Left lobe of liver (tissue), 2 donors: ENCODE measurements around the gene CLSTN2. TPM values are rescaled to one million over a fixed set of nuclear protein-coding genes. Genes with fewer than 3 reads are reported as not detected.

Experiments used
- ATAC-seq: fragments of 200-7000 bp; cut with Tn5 transposase; one replicate; pipeline ENCODE4 v1.9.1; 2020; ENCODE audit warnings: mild to moderate bottlenecking, moderate library complexity
- DNase-seq: peaks from one replicate; pipeline ENCODE4 v3.0.0-alpha.2; 2020; ENCODE audit warnings: low spot score
- total RNA-seq: library from RNA; stranded (reverse); gene quantifications from one replicate; pipeline ENCODE4 v1.2.1, GENCODE V29; 2021
- donor health status: DM: no; HTN: no; CAD: no; lungs with moderate emphysema.
- donor health status: DM: no; HTN: yes; CAD: no.

The CLSTN2 gene
- total RNA-seq, 1 donor from 2014 or later, result 1.9 TPM

DNA sequence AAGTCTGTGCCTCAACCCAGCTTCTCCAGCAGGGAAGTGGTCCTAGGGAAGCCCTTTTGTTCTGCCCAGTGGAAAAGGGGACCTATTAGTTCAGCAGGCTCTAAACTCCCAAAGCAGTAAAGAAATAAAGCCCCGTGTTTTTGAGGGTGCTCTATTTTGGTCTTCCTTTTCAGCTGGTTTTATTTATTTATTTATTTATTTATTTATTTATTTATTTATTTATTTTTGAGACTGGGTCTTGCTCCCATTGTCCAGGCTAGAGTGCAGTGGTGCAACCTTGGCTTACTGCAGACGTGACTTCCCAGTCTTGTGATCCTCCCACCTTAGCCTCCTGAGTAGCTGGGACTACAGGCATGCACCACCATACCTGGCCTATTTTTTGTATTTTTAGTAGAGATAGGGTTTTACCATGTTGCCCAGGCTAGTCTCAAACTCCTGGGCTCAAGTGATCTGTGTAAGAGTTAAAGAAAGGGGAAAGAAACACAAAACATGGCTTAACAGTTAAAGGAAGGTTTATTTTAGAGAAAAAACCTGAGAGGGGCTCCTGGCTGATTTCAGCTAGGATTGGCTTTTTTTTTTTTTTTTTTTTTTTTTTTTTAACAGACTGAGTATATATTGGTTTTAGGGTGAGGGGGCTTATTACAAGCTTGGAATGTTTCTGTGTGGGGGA, 154.6 kb downstream of the CLSTN2 start:
- ATAC-seq (no peak), DNase-seq (no peak)

DNA sequence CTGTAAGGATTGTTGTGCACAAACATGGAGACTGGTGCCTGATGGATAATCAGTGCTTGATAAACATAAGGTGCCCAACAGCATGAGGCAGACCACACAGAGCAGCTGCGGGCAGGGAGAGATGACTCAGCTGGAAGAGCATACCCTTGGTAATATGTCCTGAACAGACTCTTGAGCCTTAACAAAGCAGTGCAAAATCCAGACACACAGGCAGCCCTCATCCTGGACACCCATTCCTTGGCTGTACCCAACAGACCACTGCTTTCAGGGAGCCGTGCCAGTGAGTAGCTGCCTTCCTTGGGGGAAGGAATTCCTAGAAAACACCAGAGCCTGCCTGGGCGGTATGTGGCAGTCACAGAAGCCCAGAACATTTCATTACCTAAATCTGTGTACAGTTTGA, 156.2 kb downstream of the CLSTN2 start:
- DNase-seq (no peak), ATAC-seq (no peak)

DNA sequence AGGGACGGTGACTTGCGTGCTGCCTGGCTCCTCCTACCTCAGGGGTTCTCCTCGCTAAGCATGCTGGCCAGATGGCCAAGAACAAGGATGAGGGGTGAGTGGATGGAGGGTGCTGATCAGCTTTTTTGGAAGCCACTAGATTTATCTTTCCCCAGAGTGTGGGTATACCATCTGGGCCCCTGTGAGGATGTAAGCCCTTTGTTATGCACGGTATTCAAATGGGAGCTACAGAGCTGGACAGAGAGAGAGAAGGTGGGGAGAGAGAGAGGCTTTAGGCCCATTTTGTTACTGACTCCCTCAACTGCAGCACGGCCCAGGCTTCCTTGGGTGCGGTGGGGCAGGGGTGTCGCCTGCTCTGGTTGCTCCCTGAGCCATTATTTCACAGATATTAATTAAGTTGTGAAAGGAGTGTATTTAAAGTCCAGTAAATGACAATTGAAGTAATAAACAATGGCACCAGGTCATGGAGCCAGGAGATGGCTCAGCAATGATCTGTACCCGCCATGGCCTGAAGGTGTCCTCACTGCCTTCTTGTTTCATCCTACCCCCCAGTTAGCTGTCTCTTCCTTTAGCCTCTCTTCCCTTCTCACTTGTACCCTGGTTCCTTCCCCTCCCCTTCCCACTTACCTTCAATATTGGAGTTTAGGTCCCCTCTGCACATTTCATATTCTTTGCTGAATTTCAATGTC, 158.0 kb downstream of the CLSTN2 start:
- DNase-seq (no peak), ATAC-seq (no peak)

DNA sequence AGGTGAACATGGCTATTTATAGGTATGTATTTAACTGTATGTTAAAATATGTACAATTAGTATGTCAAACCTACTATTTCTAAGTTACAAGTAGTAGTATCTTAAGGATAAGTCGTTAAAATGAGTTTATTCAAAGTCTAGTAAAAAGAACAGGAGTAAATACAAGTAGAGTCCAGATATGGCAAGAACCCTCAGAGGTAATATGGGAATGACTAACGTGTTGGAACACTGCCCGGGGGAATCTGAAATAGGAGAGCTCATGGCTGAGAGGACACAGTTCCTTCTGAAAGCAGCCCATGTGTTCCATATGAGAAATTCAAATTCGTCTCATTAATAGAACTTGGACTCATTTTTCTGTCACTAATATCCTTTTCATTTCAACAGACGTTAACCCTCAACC, 158.8 kb downstream of the CLSTN2 start:
- ATAC-seq, result no peak
- DNase-seq, result no peak

DNA sequence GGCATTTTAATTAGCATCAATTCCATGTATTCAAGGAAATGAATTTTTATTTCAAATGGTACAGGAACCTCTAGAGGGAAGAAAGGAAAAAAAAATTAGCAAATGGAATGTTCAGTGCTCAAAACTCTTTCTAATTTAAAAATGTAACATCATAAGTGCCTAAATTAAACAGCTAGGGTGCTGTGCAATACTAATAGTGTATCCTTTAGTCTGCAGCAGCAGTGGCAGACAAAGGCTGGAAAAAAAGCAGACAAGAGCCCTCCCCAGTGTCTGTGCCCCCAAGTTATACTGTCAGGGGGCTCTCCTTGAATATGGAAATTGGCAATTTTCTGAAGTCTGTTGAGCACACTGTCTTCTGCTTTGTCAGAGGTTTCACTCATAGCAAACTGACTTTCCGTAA, 159.5 kb downstream of the CLSTN2 start:
- DNase-seq (no peak), ATAC-seq (no peak)

DNA sequence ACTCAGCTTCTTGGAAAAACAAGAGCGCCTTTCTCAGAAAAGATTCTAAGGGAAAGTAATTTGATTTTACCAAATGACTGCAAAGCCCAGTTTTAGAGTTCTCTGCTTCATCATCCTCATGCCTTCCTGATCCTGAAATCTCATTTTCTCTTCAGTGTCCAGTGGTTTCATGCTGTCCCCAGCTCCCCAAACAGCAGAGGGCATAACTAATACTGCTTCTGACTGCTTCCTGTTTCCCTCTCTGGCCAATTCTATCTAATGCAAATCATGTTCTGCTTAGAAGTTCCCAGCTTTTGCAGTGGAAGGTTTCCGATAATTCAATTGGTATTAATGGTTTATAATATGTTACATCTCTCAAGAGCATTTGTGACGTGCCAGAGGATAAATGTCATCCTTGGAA, 161.1 kb downstream of the CLSTN2 start:
- ATAC-seq (no peak), DNase-seq (no peak)

DNA sequence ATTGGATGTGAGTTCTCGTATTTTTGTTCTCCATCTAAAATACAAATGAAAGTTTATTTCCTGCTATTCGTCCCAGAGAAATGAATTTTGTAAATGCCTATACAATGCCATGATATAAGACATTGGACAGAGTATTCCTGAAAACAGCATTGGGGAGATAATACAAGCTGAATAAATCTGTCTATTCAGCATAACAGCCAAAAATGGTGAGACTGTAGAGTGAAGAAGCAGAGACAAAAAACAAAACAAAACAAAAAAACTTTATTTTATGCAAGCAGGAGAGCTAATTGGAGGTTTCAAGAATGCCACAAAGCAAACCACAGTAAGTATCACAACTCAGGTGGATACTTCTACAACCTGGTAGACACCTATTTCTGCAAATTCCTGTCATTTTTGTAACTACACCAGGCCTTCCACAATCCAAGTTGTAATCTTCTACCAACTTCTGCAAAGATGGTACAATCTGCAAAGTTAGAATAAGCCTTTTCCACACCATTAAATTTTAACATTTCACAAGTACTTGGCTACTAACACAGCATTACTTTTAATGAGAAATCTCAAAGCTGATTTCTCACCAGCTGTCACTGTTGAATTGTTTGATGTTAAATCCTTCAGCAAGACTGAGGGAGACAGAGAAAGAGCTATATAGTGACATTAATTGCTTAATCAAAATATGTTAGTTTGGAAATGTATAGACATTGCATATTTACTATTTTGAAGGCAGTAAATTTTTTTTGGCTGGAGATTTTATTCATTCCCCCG, 163.1 kb downstream of the CLSTN2 start:
- ATAC-seq, result no peak
- no peak for DNase-seq

DNA sequence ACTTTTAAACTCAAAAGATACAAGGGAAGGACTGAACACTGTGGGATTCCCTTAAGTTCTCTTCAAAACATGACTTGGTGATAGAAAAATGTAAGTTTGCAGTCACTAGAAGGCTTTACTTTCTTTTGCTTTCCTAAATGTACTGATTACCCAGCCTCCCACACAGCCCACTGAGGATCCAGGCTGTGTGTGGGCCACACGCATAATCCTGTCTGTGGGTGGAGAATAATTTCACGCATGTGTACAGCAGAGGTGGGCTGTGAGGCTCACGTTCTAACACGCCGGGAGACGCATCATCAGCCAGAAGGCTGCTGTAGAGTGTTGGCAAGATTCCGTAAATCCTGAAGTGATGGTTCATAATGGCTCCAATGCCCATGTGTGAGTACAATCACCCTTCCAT, 165.5 kb downstream of the CLSTN2 start:
- ATAC-seq, result no peak
- DNase-seq, result no peak

DNA sequence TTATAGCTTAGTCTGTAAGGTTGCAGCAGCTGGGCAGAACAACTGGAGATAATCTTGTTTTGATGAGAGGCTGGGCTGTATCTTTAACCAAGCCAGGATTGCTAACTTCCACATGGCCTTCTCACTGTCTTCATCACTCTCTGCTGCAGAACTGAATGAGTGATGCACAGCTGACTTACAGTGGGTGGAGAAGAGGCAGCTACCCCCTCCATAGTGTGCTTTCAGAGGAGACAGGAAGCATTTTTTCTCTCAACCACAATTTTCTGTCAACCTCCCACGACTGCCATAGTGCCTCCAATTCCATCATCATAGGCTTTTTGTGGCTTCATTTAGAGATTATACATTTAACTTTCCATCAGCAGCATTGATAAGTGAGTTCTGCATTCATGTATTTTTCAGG, 168.2 kb downstream of the CLSTN2 start:
- no peak for ATAC-seq
- DNase-seq, result no peak

DNA sequence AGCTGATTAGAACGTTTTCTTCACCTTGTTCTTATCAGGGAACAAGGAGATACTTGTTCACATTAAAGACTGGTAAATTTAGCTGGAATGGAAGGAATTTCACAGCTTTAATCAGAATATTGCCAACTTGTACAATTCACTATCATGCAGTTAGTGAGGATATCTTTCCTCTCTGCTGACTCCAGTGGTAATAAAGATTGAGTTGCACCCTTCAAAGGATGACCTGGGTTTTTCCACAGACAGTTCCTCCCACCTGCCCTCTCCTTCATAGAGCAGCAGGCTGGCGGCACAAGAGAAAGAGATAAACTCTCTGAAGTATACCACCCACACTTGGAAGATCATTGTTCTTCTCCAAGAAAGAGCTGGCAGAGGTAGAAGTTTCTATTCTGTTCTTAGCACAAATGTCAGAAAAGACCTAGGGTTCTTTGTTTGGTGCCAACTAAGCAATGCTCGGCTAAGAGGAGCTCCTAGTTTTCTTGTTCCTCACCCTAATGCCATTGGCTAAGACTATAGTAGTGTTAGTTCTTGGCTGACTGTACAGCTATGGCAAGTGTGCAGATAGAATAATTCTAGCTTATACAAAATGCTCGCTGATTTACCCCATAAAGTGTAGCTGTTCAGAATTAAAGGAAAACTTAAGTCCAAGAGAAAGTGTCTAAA, 169.1 kb downstream of the CLSTN2 start:
- DNase-seq, result no peak
- ATAC-seq, result no peak

DNA sequence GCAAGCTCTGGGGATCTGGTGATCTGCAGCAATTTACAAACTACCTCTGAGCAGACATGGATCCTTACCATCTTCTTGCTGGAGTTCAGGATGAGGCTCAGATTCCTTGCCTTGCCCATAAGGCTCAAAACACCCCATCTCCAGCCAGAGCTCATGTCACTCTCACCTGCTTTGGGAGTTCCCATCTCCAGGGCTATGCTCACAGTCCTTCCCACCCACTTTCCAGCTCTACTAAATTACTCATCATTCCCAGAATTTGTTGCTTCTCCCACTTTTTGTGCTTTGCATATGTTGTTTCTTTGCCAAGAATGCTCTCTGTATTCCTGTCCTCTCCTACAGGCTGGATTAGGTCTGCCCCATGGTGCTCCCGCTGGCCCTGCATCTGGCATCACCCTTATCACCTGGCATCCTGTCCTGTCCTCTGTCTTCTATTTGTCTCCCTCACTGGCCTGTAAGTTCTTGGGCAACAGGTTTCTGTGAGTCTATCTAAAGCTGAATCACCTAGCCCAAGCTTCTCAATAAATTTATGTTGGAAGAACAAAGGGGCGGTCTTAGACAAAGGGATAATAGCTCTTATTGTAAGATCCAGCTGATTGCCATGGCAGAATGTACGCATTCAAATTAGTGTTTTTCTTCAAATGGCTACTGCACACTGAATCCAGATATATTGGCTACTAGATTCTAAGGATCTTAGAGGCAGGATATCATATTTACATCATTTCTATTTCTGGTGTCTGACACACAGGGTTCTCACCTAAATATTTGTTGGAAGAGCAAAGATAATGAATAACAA, 179.2 kb downstream of the CLSTN2 start:
- no peak for DNase-seq
- ATAC-seq, result no peak

DNA sequence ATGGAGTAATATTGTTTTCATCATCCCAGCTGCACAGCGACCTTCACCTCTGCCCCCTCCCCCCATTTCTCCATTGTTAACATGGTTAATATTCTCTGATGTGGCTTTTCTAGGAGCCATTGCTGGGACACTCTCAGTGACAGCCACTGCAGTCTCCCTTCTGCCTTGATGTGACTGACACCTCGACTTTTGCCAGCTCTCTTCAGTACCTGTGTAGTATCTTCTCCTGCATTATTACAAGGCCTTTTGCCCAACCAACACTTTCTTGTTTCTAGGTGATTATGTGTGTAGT, 179.8 kb downstream of the CLSTN2 start:
- no peak for DNase-seq
- ATAC-seq, result no peak

DNA sequence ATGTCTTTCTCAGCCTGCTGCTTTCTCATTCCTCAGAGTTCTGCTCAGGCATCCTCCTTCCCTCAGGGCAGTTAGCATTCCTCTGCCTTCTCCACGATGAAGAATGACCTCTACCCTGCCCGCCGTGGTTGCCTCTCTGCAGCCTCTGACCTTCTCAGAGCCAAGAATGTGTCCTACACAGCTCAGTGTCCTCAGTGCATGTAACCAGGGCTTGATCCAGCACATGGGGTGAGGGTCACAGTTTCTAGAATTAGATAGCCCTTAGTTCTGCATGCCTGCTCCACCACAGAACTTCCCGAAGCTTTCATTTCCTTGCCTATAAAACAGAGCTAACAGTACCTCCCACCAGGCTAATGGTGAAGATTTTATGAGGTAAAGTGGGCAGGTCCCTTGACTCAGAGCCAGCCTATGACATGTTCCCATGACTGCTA, 182.1 kb downstream of the CLSTN2 start:
- ATAC-seq (peak; percentile 22), DNase-seq (no peak)

DNA sequence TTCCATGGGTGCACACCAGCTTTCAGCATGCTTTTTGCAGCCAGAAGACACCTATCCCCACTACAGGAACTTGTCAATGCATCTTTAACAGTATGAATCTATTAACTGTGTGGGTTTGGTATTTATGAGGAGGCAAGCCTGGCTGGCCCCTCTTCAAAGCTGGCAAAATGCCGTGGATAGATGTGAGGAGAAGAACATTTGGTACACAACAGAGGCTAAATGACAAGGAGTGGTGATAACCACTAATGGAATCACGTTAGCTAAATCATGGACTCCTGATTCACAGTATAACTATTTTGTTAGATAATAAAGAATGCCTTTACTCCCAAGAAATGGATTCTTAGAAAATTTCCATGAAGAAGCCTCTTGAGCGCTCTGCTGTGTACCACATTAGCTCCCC, 187.2 kb downstream of the CLSTN2 start:
- no peak for ATAC-seq
- DNase-seq, result no peak

DNA sequence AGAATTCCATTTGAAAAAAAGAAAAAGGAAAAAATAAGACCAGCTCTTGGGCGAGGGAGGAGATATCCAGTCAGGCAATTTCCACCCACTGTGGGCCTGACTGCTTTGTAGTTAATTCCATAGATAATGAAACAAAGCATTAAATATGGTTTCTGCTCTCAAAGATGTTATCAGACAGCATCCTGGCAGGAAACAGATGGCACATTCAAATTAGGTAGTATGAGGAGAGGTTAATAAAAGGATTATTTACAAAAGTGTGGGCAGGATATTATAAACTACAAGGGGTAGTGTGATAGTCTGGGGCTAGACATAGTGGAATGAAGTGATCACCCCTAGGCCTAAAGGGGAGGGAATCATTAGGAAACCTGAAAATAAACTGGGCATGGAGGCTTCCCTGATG, 193.2 kb downstream of the CLSTN2 start:
- ATAC-seq (no peak), DNase-seq (no peak)

DNA sequence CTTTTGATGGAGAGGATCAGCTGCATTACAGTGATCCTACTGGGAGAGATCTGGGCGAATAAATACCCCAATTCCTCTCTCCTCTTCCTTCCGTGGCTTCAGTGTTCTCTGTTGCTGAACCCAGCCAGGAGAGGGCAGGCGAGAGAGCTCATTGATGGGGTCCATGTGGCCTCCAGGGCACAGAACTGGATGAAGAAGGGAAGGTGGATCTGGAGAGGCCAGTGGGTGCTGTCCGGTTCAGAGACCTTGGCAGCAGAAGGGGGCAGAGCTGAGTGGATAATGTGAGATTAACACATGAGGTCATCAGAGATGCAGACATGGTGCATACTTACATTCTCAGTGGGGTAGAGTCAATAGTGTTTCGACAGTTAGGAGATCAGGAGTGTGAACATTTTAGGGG, 193.6 kb downstream of the CLSTN2 start:
- ATAC-seq, result peak; percentile 78
- no peak for DNase-seq

DNA sequence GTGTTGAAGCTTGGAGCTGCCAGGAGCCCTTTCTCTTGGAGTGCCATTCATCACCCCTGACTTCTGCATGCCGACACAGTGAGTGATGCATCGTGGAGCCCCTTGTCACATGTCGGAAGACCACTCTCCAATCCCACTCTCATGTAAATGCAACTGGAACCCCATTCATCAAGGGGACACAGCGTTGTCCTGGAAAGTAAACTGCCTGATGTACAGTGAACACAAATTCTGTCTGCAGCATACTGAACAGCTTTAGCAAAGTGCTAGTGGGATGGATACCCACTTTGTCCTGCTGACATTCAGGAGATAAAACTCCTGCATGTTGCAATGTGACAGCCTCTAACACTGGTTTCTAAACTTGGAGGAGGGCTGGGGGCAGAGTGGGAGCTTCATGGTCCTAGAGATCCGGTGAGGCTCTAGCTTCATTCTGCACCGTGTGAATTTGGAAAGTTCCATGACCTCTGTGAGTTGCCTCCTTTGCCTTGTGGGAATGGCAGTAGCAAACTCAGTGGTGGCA, 194.8 kb downstream of the CLSTN2 start:
- DNase-seq (no peak), ATAC-seq (no peak)

DNA sequence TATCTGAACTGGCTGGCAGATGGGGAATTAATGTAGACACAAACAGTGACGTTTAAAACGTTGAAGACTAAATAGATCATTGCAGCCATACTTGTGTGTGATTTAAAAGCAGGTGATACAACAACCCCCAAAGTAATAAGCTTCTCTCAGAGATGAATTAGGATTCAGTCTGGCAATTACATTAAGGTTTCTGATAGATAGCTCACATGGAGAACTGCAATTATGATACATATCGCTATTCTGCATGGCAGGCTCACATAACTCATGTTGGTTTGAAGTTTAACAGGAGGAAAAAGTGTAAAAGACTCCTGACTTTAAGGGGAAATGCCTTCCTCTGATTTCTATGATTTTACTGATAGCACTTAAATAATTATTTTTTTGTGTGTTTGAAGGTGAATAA, 196.9 kb downstream of the CLSTN2 start:
- DNase-seq (no peak), ATAC-seq (no peak)

DNA sequence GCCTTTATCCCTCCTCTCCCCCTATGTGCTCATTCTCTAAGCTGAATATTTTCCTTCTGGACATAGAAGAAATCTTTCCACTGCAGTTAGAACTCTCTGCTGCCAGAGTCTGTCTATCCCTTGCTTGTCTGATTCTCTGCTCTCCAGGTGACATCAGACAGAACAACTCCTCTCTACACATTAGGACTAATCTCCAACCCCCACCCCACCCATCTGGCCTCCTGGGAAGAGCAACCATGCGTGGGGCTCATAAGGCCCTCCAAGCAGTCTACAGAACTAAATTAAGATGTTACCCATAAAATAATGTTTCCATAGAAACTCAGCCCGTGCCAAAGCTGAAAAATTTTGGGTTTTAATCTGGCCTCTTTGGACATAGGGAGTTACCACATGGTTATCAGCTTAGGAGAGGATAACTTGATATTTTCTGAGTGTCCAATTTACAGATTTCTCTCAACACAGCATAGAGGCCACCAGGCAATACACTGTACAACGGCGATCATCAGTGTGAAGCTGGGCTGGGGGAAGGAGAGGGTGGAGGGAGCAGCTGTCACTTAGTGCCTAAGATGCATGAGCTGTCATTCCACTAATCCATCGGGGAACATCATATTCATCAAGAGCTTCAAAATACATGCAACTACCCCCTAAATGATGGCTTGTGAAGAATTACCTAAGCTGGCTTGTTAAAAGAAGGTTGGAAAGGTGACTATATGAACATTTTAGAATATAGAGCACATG, 199.4 kb downstream of the CLSTN2 start:
- ATAC-seq (no peak), DNase-seq (no peak)

DNA sequence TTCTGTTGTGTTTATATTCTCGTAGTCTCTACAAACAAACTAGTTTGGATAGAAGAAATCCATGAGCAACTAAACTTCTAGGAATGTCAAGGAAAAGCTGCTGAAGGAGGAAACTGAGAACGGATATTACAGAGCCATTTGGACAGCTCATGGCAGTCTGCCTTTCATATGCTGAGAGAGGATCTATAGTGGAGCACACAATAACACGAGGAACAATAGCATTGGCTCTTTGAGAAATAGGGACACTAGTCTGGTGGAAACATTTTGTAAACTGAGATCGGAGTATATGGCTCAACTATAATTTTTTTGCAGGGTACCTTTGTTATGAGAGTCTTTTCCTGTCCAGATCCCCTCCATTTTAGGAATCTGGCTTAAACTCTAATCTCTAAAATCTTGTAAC, 200.5 kb downstream of the CLSTN2 start:
- DNase-seq, result no peak
- no peak for ATAC-seq
